ENCODE results near the gene GCH1. TPM values are rescaled to one million over a fixed set of nuclear protein-coding genes. Genes with fewer than 3 reads are reported as not detected.

The GCH1 gene
- total RNA-seq, 4 donors from 2014 or later, result 24.3 to 43.4 (median 28.3) TPM

- H3K27ac ChIP-seq, result no peak overlapping the region
- intact Hi-C loops (cut with DNase I; ENCODE audit: low total_unique reads) (no loop called here), in situ Hi-C loops (cut with MboI; ENCODE audit: low pct_ligation_motif_present in 1 of 4, low pct_unique_long_range_greater_than_20kb in 1 of 4, low sequenced_read_pairs in 3 of 4) (no loop called here)
- WGBS, 2 donors (ENCODE audit: low coverage in 1 of 2), result 68 to 78% methylated on average over 8 of the region's 8 CpGs
- peaks cover 0 to 5% of the 10 kb centered on the region in 2 donors for H3K9me3 ChIP-seq
- H3K4me3 ChIP-seq, result no peak overlapping the region
- DNase-seq, result no peak
- TF ChIP-seq POLR2AphosphoS5 (IDR thresholded peaks at IDR 0.05), result no peak
- no peak for TF ChIP-seq EP300 (IDR thresholded peaks at IDR 0.05; ENCODE audit: low read depth)
- no peak for TF ChIP-seq POLR2A (IDR thresholded peaks at IDR 0.05)
- TF ChIP-seq CTCF (IDR thresholded peaks at IDR 0.05), result no peak
- H3K4me1 ChIP-seq, result no peaks in the 10 kb centered on the region
- no peaks in the 10 kb centered on the region for H3K36me3 ChIP-seq
- H3K27me3 ChIP-seq, result no peaks in the 10 kb centered on the region
These were observed 73.0 kb downstream of the GCH1 start for GRCh38 chr14:54829486-54830224.

DNA sequence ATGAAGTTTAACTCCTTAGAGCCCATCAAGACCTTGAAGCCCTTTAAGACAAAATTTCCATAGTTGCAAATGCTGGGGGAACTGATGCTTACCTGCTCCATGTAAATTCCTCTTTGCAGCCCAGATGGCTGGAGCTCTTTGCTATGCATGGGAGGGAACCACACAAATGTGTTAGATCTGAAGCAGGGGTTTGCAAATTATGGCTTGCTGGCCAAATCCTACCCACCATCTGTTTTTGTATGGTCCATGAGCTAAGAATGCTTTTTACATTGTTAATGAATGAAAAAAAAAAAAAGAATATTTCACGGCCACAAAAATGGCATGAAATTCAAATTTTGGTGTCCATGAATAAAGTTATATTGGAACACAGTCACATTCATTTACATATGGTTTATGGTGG lies 74.6 kb downstream of the GCH1 start:
- no peak overlapping the region for H3K4me3 ChIP-seq
- in situ Hi-C loops (cut with MboI; ENCODE audit: low pct_ligation_motif_present in 1 of 4, low pct_unique_long_range_greater_than_20kb in 1 of 4, low sequenced_read_pairs in 3 of 4) (no loop called here), intact Hi-C loops (cut with DNase I; ENCODE audit: low total_unique reads) (no loop called here)
- H3K36me3 ChIP-seq, result no peaks in the 10 kb centered on the region
- H3K27me3 ChIP-seq, result no peaks in the 10 kb centered on the region
- DNase-seq, result no peak
- H3K9me3 ChIP-seq, result peaks cover 7 to 19% of the 10 kb centered on the region in 2 donors
- TF ChIP-seq CTCF (IDR thresholded peaks at IDR 0.05) (no peak), POLR2AphosphoS5 (IDR thresholded peaks at IDR 0.05) (no peak), EP300 (IDR thresholded peaks at IDR 0.05; ENCODE audit: low read depth) (no peak), POLR2A (IDR thresholded peaks at IDR 0.05) (no peak)
- WGBS, 2 donors (ENCODE audit: low coverage in 1 of 2), result 85 to 93% methylated on average over 1 of the region's 1 CpG
- no peak overlapping the region for H3K27ac ChIP-seq
- H3K4me1 ChIP-seq, result no peaks in the 10 kb centered on the region

GRCh38 chr14:54823757-54824549 lies 78.7 kb downstream of the GCH1 start:
- TF ChIP-seq POLR2A (IDR thresholded peaks at IDR 0.05), result no peak
- no peak for TF ChIP-seq EP300 (IDR thresholded peaks at IDR 0.05; ENCODE audit: low read depth)
- H3K27ac ChIP-seq, result no peak overlapping the region
- H3K4me3 ChIP-seq, result no peak overlapping the region
- peaks cover 0 to under 1% (median 0%) of the 10 kb centered on the region in 4 donors for H3K4me1 ChIP-seq
- 88 to 98% methylated on average over 2 of the region's 2 CpGs for WGBS, 2 donors (ENCODE audit: low coverage in 1 of 2)
- intact Hi-C loops (cut with DNase I; ENCODE audit: low total_unique reads), result no loop called here
- DNase-seq, result no peak
- in situ Hi-C loops (cut with MboI; ENCODE audit: low pct_ligation_motif_present in 1 of 4, low pct_unique_long_range_greater_than_20kb in 1 of 4, low sequenced_read_pairs in 3 of 4), result no loop called here
- peaks cover 7 to 19% of the 10 kb centered on the region in 2 donors for H3K9me3 ChIP-seq
- no peaks in the 10 kb centered on the region for H3K36me3 ChIP-seq
- no peaks in the 10 kb centered on the region for H3K27me3 ChIP-seq

GRCh38 chr14:54822685-54823084 lies 79.9 kb downstream of the GCH1 start:
- Histone ChIP-seq H3K4me3 (no peak overlapping the region), H3K27ac (no peak overlapping the region), H3K9me3 (peaks cover 7 to 19% of the 10 kb centered on the region in 2 donors), H3K36me3 (no peaks in the 10 kb centered on the region), H3K4me1 (peaks cover 0 to 4% (median 0%) of the 10 kb centered on the region in 4 donors), H3K27me3 (no peaks in the 10 kb centered on the region)
- TF ChIP-seq POLR2A (IDR thresholded peaks at IDR 0.05), result no peak
- no peak for TF ChIP-seq EP300 (IDR thresholded peaks at IDR 0.05; ENCODE audit: low read depth)
- no peak for TF ChIP-seq POLR2AphosphoS5 (IDR thresholded peaks at IDR 0.05)
- no peak for TF ChIP-seq CTCF (IDR thresholded peaks at IDR 0.05)
- no peak for DNase-seq
- in situ Hi-C loops (cut with MboI; ENCODE audit: low pct_ligation_motif_present in 1 of 4, low pct_unique_long_range_greater_than_20kb in 1 of 4, low sequenced_read_pairs in 3 of 4), result no loop called here
- intact Hi-C loops (cut with DNase I; ENCODE audit: low total_unique reads), result no loop called here

Data from transverse colon (tissue), 4 donors.